WERI-Rb-1 (cell line): ENCODE data around the gene STAT5A.

Source experiments
- DNase-seq: peaks from one replicate; pipeline ENCODE4 v3.0.0-alpha.2; 2020
- H3K27ac ChIP-seq: fragments of 250-450 bp; sonication (Bioruptor Pico); 2 replicates; pipeline ENCODE4 v1.5.1; 2020; ENCODE audit warnings: mild to moderate bottlenecking, moderate library complexity
- H3K27me3 ChIP-seq: fragments of 250-450 bp; sonication (Bioruptor Pico); 2 replicates; pipeline ENCODE4 v1.5.1; 2021; ENCODE audit warnings: mild to moderate bottlenecking, low read depth, moderate library complexity; ENCODE audit not compliant: insufficient read depth, severe bottlenecking
- H3K36me3 ChIP-seq: fragments of 250-450 bp; sonication (Bioruptor Pico); 2 replicates; pipeline ENCODE4 v1.5.1; 2020; ENCODE audit warnings: mild to moderate bottlenecking, moderate library complexity
- H3K4me3 ChIP-seq: 2 replicates; pipeline ENCODE4 v1.5.1; 2011; ENCODE audit warnings: low read depth, mild to moderate bottlenecking, control low read depth, low read length
- H3K9me3 ChIP-seq: fragments of 250-450 bp; sonication (Bioruptor Pico); 2 replicates; pipeline ENCODE4 v1.5.1; 2021; ENCODE audit warnings: mild to moderate bottlenecking, moderate library complexity; ENCODE audit not compliant: severe bottlenecking
- CTCF ChIP-seq: IDR thresholded peaks from 2 replicates; pipeline ENCODE4 v1.5.1; 2011; ENCODE audit warnings: low read depth, mild to moderate bottlenecking, control low read depth, inconsistent platforms, low read length

Gene STAT5A

GRCh38 chr17:42275527-42276358, 12.6 kb upstream of the STAT5A start:
- no peaks in the 10 kb centered on the region for H3K27me3 ChIP-seq
- peak; percentile 38 for DNase-seq
- H3K27ac ChIP-seq: peak overlapping the region; percentile 67
- peak overlapping the region; percentile 82 for H3K4me3 ChIP-seq
- H3K36me3 ChIP-seq: no peaks in the 10 kb centered on the region
- H3K9me3 ChIP-seq: no peaks in the 10 kb centered on the region
- no peak for TF ChIP-seq CTCF

- Histone ChIP-seq H3K27me3 (no peaks in the 10 kb centered on the region), H3K9me3 (no peaks in the 10 kb centered on the region), H3K27ac (peak within 1 kb of the TSS; percentile 77), H3K4me3 (peak within 1 kb of the TSS; percentile 82), H3K36me3 (no peaks in the 10 kb centered on the region)
- DNase-seq: peak; percentile 69
- TF ChIP-seq CTCF: no peak
Observed at GRCh38 chr17:42276359-42276608, 12.0 kb upstream of the STAT5A start, which contains the start of gene STAT5B. TSS of gene STAT5B (minus strand) at chr17:42276391. CDS start at chr17:42232127, 44,264 bp downstream.

GRCh38 chr17:42276609-42277341, 11.5 kb upstream of the STAT5A start:
- Histone ChIP-seq H3K27me3 (no peaks in the 10 kb centered on the region), H3K9me3 (no peaks in the 10 kb centered on the region), H3K36me3 (no peaks in the 10 kb centered on the region), H3K27ac (peak overlapping the region; percentile 77), H3K4me3 (peak overlapping the region; percentile 82)
- TF ChIP-seq CTCF: no peak
- peak; percentile 48 for DNase-seq

GRCh38 chr17:42277342-42277712, 11.0 kb upstream of the STAT5A start:
- no peak for TF ChIP-seq CTCF
- H3K27ac ChIP-seq: no peak overlapping the region
- H3K9me3 ChIP-seq: no peaks in the 10 kb centered on the region
- DNase-seq: no peak
- H3K36me3 ChIP-seq: no peaks in the 10 kb centered on the region
- no peaks in the 10 kb centered on the region for H3K27me3 ChIP-seq
- H3K4me3 ChIP-seq: no peak overlapping the region

GRCh38 chr17:42279776-42280630, 8.3 kb upstream of the STAT5A start:
- H3K4me3 ChIP-seq: no peak overlapping the region
- H3K27me3 ChIP-seq: no peaks in the 10 kb centered on the region
- H3K9me3 ChIP-seq: no peaks in the 10 kb centered on the region
- no peak overlapping the region for H3K27ac ChIP-seq
- no peak for TF ChIP-seq CTCF
- H3K36me3 ChIP-seq: no peaks in the 10 kb centered on the region
- DNase-seq: no peak
